Measurements from ENCODE around the gene PAFAH1B1. TPM values are rescaled to one million over a fixed set of nuclear protein-coding genes. Genes with fewer than 3 reads are reported as not detected.

The PAFAH1B1 gene
- total RNA-seq, result 90.3 and 108 TPM in 2 replicates

DNA sequence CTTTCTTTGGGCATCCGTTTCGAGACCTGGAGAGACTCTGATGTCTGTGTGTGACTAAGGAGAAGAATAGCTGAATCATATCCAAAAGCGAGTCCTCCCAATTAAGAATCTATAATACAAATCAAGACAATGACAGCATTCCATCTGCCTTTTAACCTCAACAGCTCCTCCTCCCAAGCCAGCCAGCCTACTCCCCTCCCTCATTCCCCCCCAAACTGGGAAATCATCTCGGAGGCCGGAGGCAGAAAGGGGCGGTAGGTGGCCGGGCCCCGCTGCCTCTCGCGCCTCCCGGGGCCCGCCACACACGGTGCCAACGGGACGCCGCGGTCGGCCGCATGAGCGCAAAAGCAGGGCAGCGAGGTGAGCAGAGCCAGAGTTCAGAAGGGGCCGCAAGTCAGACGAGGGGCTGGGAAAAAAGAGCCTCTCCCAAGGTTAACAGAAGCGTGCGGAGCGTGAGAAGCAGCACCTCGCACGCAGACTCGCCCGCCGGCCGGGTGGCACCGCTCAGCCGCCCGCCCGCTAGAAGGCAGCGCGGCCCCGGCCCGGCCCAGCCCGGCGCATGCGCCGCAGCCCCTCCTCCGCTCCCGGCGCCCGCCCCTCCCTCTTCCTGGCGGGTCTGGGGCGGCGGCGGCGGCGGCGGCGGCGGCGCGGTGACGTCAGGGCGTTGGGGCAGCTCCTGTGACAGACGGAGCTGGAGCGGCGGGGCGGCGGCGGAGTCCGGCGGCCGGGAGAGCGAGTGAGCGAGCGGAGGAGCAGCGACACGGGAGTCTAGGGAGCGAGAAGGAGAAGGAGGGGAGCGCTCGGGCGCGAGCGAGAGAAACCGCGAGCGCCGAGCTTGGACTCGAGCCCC is at the start of gene PAFAH1B1:
PAFAH1B1 (plus strand) TSS at position 684 of the 850 bp plus-strand sequence. CDS start 44,635 bp downstream, outside the sequence.

GRCh38 chr17:2711608-2712299 is 118.3 kb downstream of the PAFAH1B1 start, which contains the start of gene CLUH:
TSS of gene CLUH (minus strand) at chr17:2711764. CDS start at chr17:2711661, 103 bp downstream.

Other genes starting within 250 kb of the PAFAH1B1 start
- 2.8 and 6.2 TPM in 2 replicates for gene MNT, start 192.6 kb upstream of the PAFAH1B1 start, total RNA-seq
- 10.6 and 11.2 TPM in 2 replicates for gene METTL16, start 81.8 kb upstream of the PAFAH1B1 start, total RNA-seq
- gene CLUH, start 118.1 kb downstream of the PAFAH1B1 start, total RNA-seq, result 49.4 and 58.0 TPM in 2 replicates
- not detected in 2 replicates for gene CCDC92B, start 156.0 kb downstream of the PAFAH1B1 start, total RNA-seq
- gene RAP1GAP2, start 202.8 kb downstream of the PAFAH1B1 start, total RNA-seq, result 0.18 and 0.75 TPM in 2 replicates